Measurements from ENCODE around the gene RPAP3.
"Not testable (repeated sequence)": the region's sequence is repeated elsewhere in the genome, so short reads cannot be mapped to it uniquely, and the experiment has no call there.

DNA sequence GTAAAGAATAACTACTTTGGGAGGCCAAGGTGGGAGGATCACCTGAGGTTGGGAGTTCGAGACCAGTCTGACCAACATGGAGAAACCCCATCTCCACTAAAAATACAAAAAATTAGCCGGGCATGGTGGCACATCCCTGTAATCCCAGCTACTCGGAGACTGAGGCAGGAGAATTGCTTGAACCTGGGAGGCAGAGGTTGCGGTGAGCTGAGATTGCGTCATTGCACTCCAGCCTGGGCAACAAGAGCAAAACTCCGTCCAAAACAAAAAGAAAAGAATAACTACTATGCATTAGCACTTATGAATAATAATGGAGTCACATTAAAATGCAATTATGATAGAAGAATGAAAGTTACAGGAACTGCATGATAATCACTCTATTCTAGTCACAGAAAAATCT, 37.9 kb downstream of the RPAP3 start:
- TF ChIP-seq POLR2A (IDR thresholded peaks at IDR 0.05; ENCODE audit: low read length); GATA1 (IDR thresholded peaks at IDR 0.05; ENCODE audit: low read depth, low read length): not testable (repeated sequence)

Data from erythroblast (primary cell).